Measurements from ENCODE around the gene GHR. TPM values are rescaled to one million over a fixed set of nuclear protein-coding genes. Genes with fewer than 3 reads are reported as not detected.
"Not testable (repeated sequence)": the region's sequence is repeated elsewhere in the genome, so short reads cannot be mapped to it uniquely, and the experiment has no call there.

The GHR gene
- total RNA-seq, 4 donors from 2014 or later = 2.0 to 6.0 (median 3.8) TPM

GRCh38 chr5:42675602-42676001 is 252.4 kb downstream of the GHR start:
- no peaks in the 10 kb centered on the region for H3K27me3 ChIP-seq
- peaks cover 0 to 8% (median 0%) of the 10 kb centered on the region in 3 donors for H3K9me3 ChIP-seq
- intact Hi-C loops (cut with DNase I) = no loop called here
- H3K36me3 ChIP-seq = no peaks in the 10 kb centered on the region
- no peak for DNase-seq
- TF ChIP-seq POLR2A (IDR thresholded peaks at IDR 0.05) (no peak), CTCF (IDR thresholded peaks at IDR 0.05) (no peak)
- H3K27ac ChIP-seq = no peak overlapping the region
- H3K4me3 ChIP-seq = no peak overlapping the region
- no peaks in the 10 kb centered on the region for H3K4me1 ChIP-seq

GRCh38 chr5:42676362-42676761 is 253.1 kb downstream of the GHR start:
- peaks cover 0 to 8% (median 0%) of the 10 kb centered on the region in 3 donors for H3K9me3 ChIP-seq
- H3K4me3 ChIP-seq = no peak overlapping the region
- TF ChIP-seq POLR2A (IDR thresholded peaks at IDR 0.05) = no peak
- no peak for TF ChIP-seq CTCF (IDR thresholded peaks at IDR 0.05)
- H3K36me3 ChIP-seq = no peaks in the 10 kb centered on the region
- no peaks in the 10 kb centered on the region for H3K4me1 ChIP-seq
- 88 to 90% methylated on average over 1 of the region's 1 CpG for WGBS, 2 donors
- intact Hi-C loops (cut with DNase I) = no loop called here
- no peak overlapping the region for H3K27ac ChIP-seq
- DNase-seq = no peak
- H3K27me3 ChIP-seq = no peaks in the 10 kb centered on the region

- no peaks in the 10 kb centered on the region for H3K4me1 ChIP-seq
- H3K27ac ChIP-seq = no peak overlapping the region
- H3K36me3 ChIP-seq = no peaks in the 10 kb centered on the region
- no peaks in the 10 kb centered on the region for H3K27me3 ChIP-seq
- no peak overlapping the region for H3K4me3 ChIP-seq
- intact Hi-C loops (cut with DNase I) = no loop called here
- H3K9me3 ChIP-seq = peaks cover 0 to 11% (median 0%) of the 10 kb centered on the region in 3 donors
- TF ChIP-seq CTCF (IDR thresholded peaks at IDR 0.05) (no peak), POLR2A (IDR thresholded peaks at IDR 0.05) (no peak)
- no peak for DNase-seq
- 81 to 83% methylated on average over 5 of the region's 5 CpGs for WGBS, 2 donors
These were observed 254.1 kb downstream of the GHR start for GRCh38 chr5:42677156-42677842.

- Histone ChIP-seq H3K4me3 (no peak overlapping the region), H3K9me3 (peaks cover 0 to 16% (median 0%) of the 10 kb centered on the region in 3 donors), H3K27ac (no peak overlapping the region), H3K27me3 (no peaks in the 10 kb centered on the region), H3K36me3 (no peaks in the 10 kb centered on the region), H3K4me1 (no peaks in the 10 kb centered on the region)
- intact Hi-C loops (cut with DNase I) = no loop called here
- 64 to 70% methylated on average over 3 of the region's 3 CpGs for WGBS, 2 donors
- no peak for DNase-seq
- TF ChIP-seq POLR2A (IDR thresholded peaks at IDR 0.05) (no peak), CTCF (IDR thresholded peaks at IDR 0.05) (no peak)
These were observed 256.8 kb downstream of the GHR start for GRCh38 chr5:42680046-42680445.

- H3K27ac ChIP-seq; H3K4me3 ChIP-seq; H3K4me1 ChIP-seq; H3K27me3 ChIP-seq; H3K36me3 ChIP-seq; intact Hi-C loops (cut with DNase I); DNase-seq: not testable (repeated sequence)
- H3K9me3 ChIP-seq = peaks cover 0 to 23% (median 0%) of the 10 kb centered on the region in 3 donors
These were observed 261.8 kb downstream of the GHR start for GRCh38 chr5:42685078-42685477.

- H3K4me1 ChIP-seq = peaks cover 0 to 19% (median 0%) of the 10 kb centered on the region in 3 donors
- no peak overlapping the region for H3K27ac ChIP-seq
- no peaks in the 10 kb centered on the region for H3K27me3 ChIP-seq
- 63 to 66% methylated on average over 4 of the region's 4 CpGs for WGBS, 2 donors
- H3K36me3 ChIP-seq = no peaks in the 10 kb centered on the region
- peaks cover 0 to 7% (median 0%) of the 10 kb centered on the region in 3 donors for H3K9me3 ChIP-seq
- no peak for DNase-seq
- no peak overlapping the region for H3K4me3 ChIP-seq
- TF ChIP-seq POLR2A (IDR thresholded peaks at IDR 0.05) (no peak), CTCF (IDR thresholded peaks at IDR 0.05) (no peak)
- intact Hi-C loops (cut with DNase I) = no loop called here
These were observed 266.2 kb downstream of the GHR start for GRCh38 chr5:42689391-42689790.
